Neural cell (in vitro differentiated cells): Measurements from ENCODE around the gene DDHD1. TPM values are rescaled to one million over a fixed set of nuclear protein-coding genes. Genes with fewer than 3 reads are reported as not detected.

Source experiments
- H2AFZ ChIP-seq: fragments of 200-600, 300-800 bp; sonication (generic), shearing (Covaris generic); 2 replicates; pipeline ENCODE4 v1.6.0; 2014; ENCODE audit warnings: low read depth, mild to moderate bottlenecking, antibody characterized with exemption, low read length, moderate library complexity
- H3F3A ChIP-seq: fragments of 200-600 bp; shearing (Covaris generic); 2 replicates; pipeline ENCODE4 v1.6.1; 2016; ENCODE audit warnings: mild to moderate bottlenecking, moderate library complexity, mixed read lengths, antibody characterized with exemption, low read length; ENCODE audit not compliant: insufficient read depth, poor library complexity, severe bottlenecking
- H3K27ac ChIP-seq: fragments of 200-600, 300-800 bp; sonication (generic), shearing (Covaris generic); 2 replicates; pipeline ENCODE4 v1.5.1; 2014; ENCODE audit warnings: mild to moderate bottlenecking, low read length, moderate library complexity
- H3K27me3 ChIP-seq: fragments of 300-800, 200-600 bp; sonication (generic), shearing (Covaris generic); 2 replicates; pipeline ENCODE4 v1.6.0; 2014; ENCODE audit warnings: mild to moderate bottlenecking, low read depth, low read length, moderate library complexity; ENCODE audit not compliant: insufficient read depth
- H3K36me3 ChIP-seq: fragments of 300-800, 200-600 bp; sonication (generic), shearing (Covaris generic); 2 replicates; pipeline ENCODE4 v1.5.1; 2014; ENCODE audit warnings: mild to moderate bottlenecking, antibody characterized with exemption, low read length, moderate library complexity; ENCODE audit not compliant: insufficient read depth
- H3K4me2 ChIP-seq: fragments of 300-800, 200-600 bp; sonication (generic), shearing (Covaris generic); 2 replicates; pipeline ENCODE4 v1.6.0; 2014; ENCODE audit warnings: mild to moderate bottlenecking, low read length
- H3K4me3 ChIP-seq: fragments of 300-800, 200-600 bp; sonication (generic), shearing (Covaris generic); 2 replicates; pipeline ENCODE4 v1.5.1; 2014; ENCODE audit warnings: mild to moderate bottlenecking, low read length, moderate library complexity
- H3K79me2 ChIP-seq: fragments of 200-600 bp; shearing (Covaris generic); replicated peaks from 2 replicates; pipeline ENCODE4 v1.6.0; 2014; ENCODE audit warnings: mild to moderate bottlenecking, low read length, moderate library complexity; ENCODE audit not compliant: insufficient read depth
- H3K9ac ChIP-seq: fragments of 300-800, 200-600 bp; sonication (generic), shearing (Covaris generic); 2 replicates; pipeline ENCODE4 v1.6.1; 2016; ENCODE audit warnings: mild to moderate bottlenecking, low read length, mixed read lengths
- H3K9me2 ChIP-seq: fragments of 200-600 bp; shearing (Covaris generic); 2 replicates; pipeline ENCODE4 v1.6.1; 2016; ENCODE audit warnings: mild to moderate bottlenecking, low read length, mixed read lengths; ENCODE audit not compliant: insufficient read depth
- H3K9me3 ChIP-seq: fragments of 200-600, 300-800 bp; sonication (generic), shearing (Covaris generic); 2 replicates; pipeline ENCODE4 v1.6.1; 2016; ENCODE audit warnings: mild to moderate bottlenecking, mixed run types, low read length, moderate library complexity, mixed read lengths
- H4K20me1 ChIP-seq: fragments of 200-600 bp; shearing (Covaris generic); 2 replicates; pipeline ENCODE4 v1.6.1; 2016; ENCODE audit warnings: mild to moderate bottlenecking, mixed run types; ENCODE audit not compliant: insufficient read depth
- EP300 ChIP-seq: fragments of 450-650 bp; conservative IDR thresholded peaks from 2 replicates; pipeline ENCODE4 v1.6.1; 2014; ENCODE audit warnings: antibody characterized with exemption, mild to moderate bottlenecking, moderate library complexity; ENCODE audit not compliant: poor library complexity, severe bottlenecking
- EZH2 ChIP-seq: fragments of 200-600, 300-800 bp; shearing (Covaris generic), sonication (generic); IDR thresholded peaks from 2 replicates; pipeline ENCODE4 v1.6.1; 2014; ENCODE audit warnings: antibody characterized with exemption, low read length, borderline replicate concordance, mild to moderate bottlenecking; ENCODE audit not compliant: insufficient read depth, poor library complexity, severe bottlenecking
- MXI1 ChIP-seq: fragments of 450-650 bp; conservative IDR thresholded peaks from 2 replicates; pipeline ENCODE4 v1.6.1; 2014; ENCODE audit warnings: antibody characterized with exemption, mild to moderate bottlenecking; ENCODE audit not compliant: poor library complexity, severe bottlenecking
- POLR2AphosphoS5 ChIP-seq: IDR thresholded peaks from 2 replicates; pipeline ENCODE4 v1.6.1; 2012
- RAD21 ChIP-seq: fragments of 450-650 bp; conservative IDR thresholded peaks from 2 replicates; pipeline ENCODE4 v1.6.1; 2014; ENCODE audit warnings: antibody characterized with exemption, mild to moderate bottlenecking, moderate library complexity
- SMC3 ChIP-seq: fragments of 450-650 bp; conservative IDR thresholded peaks from 2 replicates; pipeline ENCODE4 v1.6.1; 2014; ENCODE audit warnings: antibody characterized with exemption, mild to moderate bottlenecking, moderate library complexity; ENCODE audit not compliant: poor library complexity
- TAF1 ChIP-seq: IDR thresholded peaks from 2 replicates; pipeline ENCODE4 v1.6.1; 2012; ENCODE audit warnings: low read depth
- polyA plus RNA-seq: library from polyadenylated mRNA; depleted of rRNA; stranded (reverse); fragments of >200 nt; gene quantifications from 2 replicates; pipeline ENCODE4 v1.2.3, GENCODE V29; 2014
- TF ChIP-seq, protein P1 (sequence below): IDR thresholded peaks from 2 replicates; pipeline ENCODE4 v1.6.1; 2012; ENCODE audit warnings: borderline replicate concordance
- TF ChIP-seq, protein P2 (sequence below): fragments of 450-650 bp; IDR thresholded peaks from 2 replicates; pipeline ENCODE4 v1.5.1; 2014; ENCODE audit warnings: antibody characterized with exemption, mild to moderate bottlenecking, moderate library complexity; ENCODE audit not compliant: poor library complexity, severe bottlenecking

DDHD1 gene
- polyA plus RNA-seq, 1 donor from 2014 or later, result 13.9 TPM

DNA sequence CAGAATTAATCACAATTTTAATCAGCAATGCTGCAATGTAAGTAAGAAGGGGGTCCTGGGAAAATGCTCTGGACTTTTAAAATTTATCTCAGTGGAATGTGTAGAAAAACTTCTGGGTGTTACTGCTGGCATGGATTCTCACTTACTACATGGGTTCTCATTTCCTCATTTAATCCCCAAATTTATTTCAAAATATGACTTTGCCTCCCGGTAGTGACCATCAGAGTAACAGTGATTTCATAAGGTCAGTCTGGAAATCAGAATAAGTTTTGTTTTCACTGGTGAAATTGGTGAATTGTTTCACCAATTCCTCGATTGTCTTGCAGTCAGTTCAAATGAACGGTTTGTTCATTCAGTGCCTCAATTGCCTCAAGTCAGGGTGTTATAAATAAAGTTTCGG is 22.3 kb upstream of the DDHD1 start:
- H3K9ac ChIP-seq, result no peak overlapping the region

GRCh38 chr14:53174918-53175317 is 21.8 kb upstream of the DDHD1 start:
- Histone ChIP-seq H3K9me3 (no peaks in the 10 kb centered on the region), H3K36me3 (no peaks in the 10 kb centered on the region), H2AFZ (peak overlapping the region; percentile 45), H3K27ac (peak overlapping the region; percentile 3), H3K27me3 (no peaks in the 10 kb centered on the region), H3K4me2 (no peak overlapping the region), H3K4me3 (peak overlapping the region; percentile 8), H3K9ac (no peak overlapping the region), H3K79me2 (no peaks in the 10 kb centered on the region), H3F3A (no peaks in the 10 kb centered on the region), H4K20me1 (no peaks in the 10 kb centered on the region), H3K9me2 (no peaks in the 10 kb centered on the region)
- no peak for TF ChIP-seq MXI1
- TF ChIP-seq SMC3, result no peak
- no peak for TF ChIP-seq POLR2AphosphoS5
- TF ChIP-seq RAD21, result no peak
- TF ChIP-seq, protein P1, sequence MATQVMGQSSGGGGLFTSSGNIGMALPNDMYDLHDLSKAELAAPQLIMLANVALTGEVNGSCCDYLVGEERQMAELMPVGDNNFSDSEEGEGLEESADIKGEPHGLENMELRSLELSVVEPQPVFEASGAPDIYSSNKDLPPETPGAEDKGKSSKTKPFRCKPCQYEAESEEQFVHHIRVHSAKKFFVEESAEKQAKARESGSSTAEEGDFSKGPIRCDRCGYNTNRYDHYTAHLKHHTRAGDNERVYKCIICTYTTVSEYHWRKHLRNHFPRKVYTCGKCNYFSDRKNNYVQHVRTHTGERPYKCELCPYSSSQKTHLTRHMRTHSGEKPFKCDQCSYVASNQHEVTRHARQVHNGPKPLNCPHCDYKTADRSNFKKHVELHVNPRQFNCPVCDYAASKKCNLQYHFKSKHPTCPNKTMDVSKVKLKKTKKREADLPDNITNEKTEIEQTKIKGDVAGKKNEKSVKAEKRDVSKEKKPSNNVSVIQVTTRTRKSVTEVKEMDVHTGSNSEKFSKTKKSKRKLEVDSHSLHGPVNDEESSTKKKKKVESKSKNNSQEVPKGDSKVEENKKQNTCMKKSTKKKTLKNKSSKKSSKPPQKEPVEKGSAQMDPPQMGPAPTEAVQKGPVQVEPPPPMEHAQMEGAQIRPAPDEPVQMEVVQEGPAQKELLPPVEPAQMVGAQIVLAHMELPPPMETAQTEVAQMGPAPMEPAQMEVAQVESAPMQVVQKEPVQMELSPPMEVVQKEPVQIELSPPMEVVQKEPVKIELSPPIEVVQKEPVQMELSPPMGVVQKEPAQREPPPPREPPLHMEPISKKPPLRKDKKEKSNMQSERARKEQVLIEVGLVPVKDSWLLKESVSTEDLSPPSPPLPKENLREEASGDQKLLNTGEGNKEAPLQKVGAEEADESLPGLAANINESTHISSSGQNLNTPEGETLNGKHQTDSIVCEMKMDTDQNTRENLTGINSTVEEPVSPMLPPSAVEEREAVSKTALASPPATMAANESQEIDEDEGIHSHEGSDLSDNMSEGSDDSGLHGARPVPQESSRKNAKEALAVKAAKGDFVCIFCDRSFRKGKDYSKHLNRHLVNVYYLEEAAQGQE, result no peak
- TF ChIP-seq TAF1, result no peak
- no peak for TF ChIP-seq EP300
- no peak for TF ChIP-seq EZH2
- TF ChIP-seq, protein P2, sequence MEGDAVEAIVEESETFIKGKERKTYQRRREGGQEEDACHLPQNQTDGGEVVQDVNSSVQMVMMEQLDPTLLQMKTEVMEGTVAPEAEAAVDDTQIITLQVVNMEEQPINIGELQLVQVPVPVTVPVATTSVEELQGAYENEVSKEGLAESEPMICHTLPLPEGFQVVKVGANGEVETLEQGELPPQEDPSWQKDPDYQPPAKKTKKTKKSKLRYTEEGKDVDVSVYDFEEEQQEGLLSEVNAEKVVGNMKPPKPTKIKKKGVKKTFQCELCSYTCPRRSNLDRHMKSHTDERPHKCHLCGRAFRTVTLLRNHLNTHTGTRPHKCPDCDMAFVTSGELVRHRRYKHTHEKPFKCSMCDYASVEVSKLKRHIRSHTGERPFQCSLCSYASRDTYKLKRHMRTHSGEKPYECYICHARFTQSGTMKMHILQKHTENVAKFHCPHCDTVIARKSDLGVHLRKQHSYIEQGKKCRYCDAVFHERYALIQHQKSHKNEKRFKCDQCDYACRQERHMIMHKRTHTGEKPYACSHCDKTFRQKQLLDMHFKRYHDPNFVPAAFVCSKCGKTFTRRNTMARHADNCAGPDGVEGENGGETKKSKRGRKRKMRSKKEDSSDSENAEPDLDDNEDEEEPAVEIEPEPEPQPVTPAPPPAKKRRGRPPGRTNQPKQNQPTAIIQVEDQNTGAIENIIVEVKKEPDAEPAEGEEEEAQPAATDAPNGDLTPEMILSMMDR, result no peak

More for the DNA sequence above, 22.3 kb upstream of the DDHD1 start:
- Histone ChIP-seq H3K36me3 (no peaks in the 10 kb centered on the region), H3K4me2 (no peak overlapping the region), H2AFZ (no peak overlapping the region), H3K79me2 (no peaks in the 10 kb centered on the region), H3K9me3 (no peaks in the 10 kb centered on the region), H4K20me1 (no peaks in the 10 kb centered on the region), H3F3A (no peaks in the 10 kb centered on the region), H3K27me3 (no peaks in the 10 kb centered on the region), H3K9me2 (no peaks in the 10 kb centered on the region), H3K27ac (peak overlapping the region; percentile 3), H3K4me3 (no peak overlapping the region)
- no peak for TF ChIP-seq POLR2AphosphoS5
- TF ChIP-seq, protein P1, result no peak
- no peak for TF ChIP-seq MXI1
- TF ChIP-seq, protein P2, result no peak
- TF ChIP-seq EZH2, result no peak
- no peak for TF ChIP-seq EP300
